ENCODE results near the gene SCGB1D1. TPM values are rescaled to one million over a fixed set of nuclear protein-coding genes. Genes with fewer than 3 reads are reported as not detected.

The SCGB1D1 gene
- total RNA-seq, 1 donor from 2014 or later = not detected

DNA sequence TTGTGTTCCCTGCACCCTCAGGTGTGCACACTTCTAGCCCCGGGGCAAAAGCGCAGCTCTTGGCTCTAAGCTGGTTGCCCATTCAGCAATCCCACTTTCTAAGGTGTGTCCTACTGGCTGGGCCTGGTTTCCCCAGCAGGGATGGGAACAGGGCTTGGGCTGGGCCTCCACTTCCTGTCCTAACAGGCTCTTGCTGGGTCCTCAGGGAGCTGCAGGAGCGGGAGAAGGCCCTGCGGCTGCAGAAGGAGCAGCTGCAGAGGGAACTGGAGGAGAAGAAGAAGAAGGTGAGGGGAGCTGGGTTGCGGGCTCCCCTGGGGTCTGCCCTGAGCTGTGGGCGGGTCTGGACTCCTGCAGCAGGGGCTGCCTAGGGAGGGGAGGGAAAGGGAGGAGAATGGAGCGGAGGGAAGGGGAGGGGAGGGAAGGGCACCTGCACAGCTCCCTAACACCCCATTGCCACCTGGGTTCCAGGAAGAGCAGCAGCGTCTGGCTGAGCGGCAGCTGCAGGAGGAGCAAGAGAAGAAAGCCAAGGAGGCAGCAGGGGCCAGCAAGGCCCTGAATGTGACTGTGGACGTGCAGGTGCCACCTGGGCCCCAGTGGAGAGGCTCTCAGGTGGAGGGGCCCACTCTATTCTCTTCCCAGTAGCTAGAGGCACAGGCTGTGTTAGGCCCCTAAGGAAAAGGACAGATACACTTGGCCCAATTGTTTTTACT is 41.6 kb upstream of the SCGB1D1 start:
- Mint-ChIP-seq H3K36me3 (ENCODE audit: unreplicated experiment) (peaks cover 41% of the 10 kb centered on the region), H3K4me1 (ENCODE audit: unreplicated experiment) (no peaks in the 10 kb centered on the region), H3K27me3 (ENCODE audit: unreplicated experiment) (no peaks in the 10 kb centered on the region), H3K27ac (ENCODE audit: unreplicated experiment) (no peak overlapping the region), H3K9me3 (ENCODE audit: unreplicated experiment) (no peaks in the 10 kb centered on the region), H3K4me3 (ENCODE audit: unreplicated experiment) (no peak overlapping the region)
- peak; percentile 77 for DNase-seq (ENCODE audit: extremely low spot score, unreplicated experiment)
- TF ChIP-seq, protein P1, sequence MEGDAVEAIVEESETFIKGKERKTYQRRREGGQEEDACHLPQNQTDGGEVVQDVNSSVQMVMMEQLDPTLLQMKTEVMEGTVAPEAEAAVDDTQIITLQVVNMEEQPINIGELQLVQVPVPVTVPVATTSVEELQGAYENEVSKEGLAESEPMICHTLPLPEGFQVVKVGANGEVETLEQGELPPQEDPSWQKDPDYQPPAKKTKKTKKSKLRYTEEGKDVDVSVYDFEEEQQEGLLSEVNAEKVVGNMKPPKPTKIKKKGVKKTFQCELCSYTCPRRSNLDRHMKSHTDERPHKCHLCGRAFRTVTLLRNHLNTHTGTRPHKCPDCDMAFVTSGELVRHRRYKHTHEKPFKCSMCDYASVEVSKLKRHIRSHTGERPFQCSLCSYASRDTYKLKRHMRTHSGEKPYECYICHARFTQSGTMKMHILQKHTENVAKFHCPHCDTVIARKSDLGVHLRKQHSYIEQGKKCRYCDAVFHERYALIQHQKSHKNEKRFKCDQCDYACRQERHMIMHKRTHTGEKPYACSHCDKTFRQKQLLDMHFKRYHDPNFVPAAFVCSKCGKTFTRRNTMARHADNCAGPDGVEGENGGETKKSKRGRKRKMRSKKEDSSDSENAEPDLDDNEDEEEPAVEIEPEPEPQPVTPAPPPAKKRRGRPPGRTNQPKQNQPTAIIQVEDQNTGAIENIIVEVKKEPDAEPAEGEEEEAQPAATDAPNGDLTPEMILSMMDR (IDR thresholded peaks at IDR 0.05) = no peak

DNA sequence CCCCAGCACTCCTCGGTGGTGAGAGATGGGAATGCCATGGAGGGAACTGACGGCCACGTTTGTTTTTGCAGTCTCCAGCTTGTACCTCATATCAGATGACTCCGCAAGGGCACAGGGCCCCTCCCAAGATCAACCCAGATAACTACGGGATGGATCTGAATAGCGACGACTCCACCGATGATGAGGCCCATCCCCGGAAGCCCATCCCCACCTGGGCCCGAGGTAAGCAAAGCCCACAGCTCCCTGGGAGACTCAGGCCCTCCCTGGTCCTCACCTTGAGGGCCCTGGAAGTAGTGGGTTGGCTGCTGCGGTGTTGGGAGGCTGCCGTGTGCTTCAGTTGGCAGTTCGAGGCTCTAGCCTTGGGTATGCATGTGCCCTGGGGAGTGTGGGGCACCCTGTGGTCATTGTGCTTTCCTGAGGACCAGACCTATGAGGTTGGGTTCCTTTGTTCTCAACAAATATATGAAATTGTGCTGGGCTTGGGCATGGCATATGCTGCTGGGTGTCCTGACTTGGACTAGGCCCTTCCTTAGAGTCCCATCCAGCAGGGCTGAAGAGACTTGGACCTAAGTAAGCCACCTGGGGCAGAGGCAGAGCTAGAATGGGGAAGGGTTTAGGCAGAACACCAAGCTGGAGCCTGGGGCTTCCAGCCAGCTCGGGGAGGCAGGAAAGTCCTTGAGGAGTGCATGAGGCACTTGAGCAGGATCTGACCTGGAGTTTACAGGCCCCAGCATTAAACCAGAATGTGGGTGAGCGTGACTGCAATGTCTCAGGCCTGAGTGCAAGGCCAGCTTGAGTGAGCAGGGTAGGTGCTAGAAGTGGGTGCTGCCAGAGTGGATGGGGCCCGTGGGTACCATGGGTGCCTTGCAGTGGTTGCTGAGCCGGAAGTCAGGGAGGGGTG is 39.8 kb upstream of the SCGB1D1 start:
- H3K36me3 Mint-ChIP-seq (ENCODE audit: unreplicated experiment) = peaks cover 42% of the 10 kb centered on the region
- H3K9me3 Mint-ChIP-seq (ENCODE audit: unreplicated experiment) = no peaks in the 10 kb centered on the region
- TF ChIP-seq, protein P1 (IDR thresholded peaks at IDR 0.05) = no peak
- peak; percentile 74 for DNase-seq (ENCODE audit: extremely low spot score, unreplicated experiment)
- H3K27ac Mint-ChIP-seq (ENCODE audit: unreplicated experiment) = no peak overlapping the region
- no peaks in the 10 kb centered on the region for H3K27me3 Mint-ChIP-seq (ENCODE audit: unreplicated experiment)
- H3K4me3 Mint-ChIP-seq (ENCODE audit: unreplicated experiment) = no peak overlapping the region
- no peaks in the 10 kb centered on the region for H3K4me1 Mint-ChIP-seq (ENCODE audit: unreplicated experiment)

DNA sequence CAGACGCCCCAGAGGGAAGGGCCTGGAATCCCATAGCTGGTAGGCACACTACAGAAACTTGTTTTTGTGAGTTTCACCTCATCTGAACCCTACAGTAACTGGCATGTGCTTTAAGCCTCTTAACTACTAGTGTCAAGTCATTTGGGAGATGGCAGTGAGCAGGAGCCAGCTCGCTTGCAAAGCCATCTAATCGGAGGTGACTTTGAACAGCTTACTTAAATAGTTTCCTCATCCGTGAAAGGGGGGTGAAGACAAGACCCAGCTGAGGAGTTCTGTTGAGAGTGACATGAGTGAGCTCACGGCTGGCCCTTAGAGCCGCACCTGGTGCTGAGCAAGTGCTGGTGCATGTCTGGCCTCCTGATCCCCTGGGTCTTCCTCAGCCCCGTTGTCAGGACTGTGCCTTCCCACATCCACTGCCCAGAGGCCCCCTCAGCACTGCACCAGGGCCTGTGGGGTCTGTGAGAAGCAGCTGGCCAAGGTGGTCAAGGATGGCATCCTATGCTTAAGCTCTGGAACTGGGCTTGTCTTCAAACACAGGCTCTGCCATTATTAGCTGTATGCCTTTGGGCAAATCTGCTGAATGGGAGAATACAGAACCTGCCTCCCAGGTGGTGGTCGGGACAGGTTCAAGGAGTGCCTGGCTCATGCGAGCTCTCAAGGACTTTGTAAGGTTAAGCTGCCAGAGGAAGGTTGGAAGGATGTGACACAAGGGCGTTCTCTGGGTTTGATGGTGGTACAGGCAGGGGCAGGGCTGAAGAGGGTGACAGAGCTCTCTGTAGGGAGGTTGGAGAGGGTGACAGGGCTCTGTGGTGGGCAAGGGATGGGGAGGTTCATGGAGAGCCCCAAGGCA is 38.9 kb upstream of the SCGB1D1 start:
- Mint-ChIP-seq H3K27me3 (ENCODE audit: unreplicated experiment) (no peaks in the 10 kb centered on the region), H3K4me3 (ENCODE audit: unreplicated experiment) (no peak overlapping the region), H3K4me1 (ENCODE audit: unreplicated experiment) (no peaks in the 10 kb centered on the region), H3K9me3 (ENCODE audit: unreplicated experiment) (no peaks in the 10 kb centered on the region), H3K27ac (ENCODE audit: unreplicated experiment) (no peak overlapping the region), H3K36me3 (ENCODE audit: unreplicated experiment) (peaks cover 40% of the 10 kb centered on the region)
- TF ChIP-seq, protein P1 (IDR thresholded peaks at IDR 0.05) = no peak
- DNase-seq (ENCODE audit: extremely low spot score, unreplicated experiment) = peak; percentile 77

DNA sequence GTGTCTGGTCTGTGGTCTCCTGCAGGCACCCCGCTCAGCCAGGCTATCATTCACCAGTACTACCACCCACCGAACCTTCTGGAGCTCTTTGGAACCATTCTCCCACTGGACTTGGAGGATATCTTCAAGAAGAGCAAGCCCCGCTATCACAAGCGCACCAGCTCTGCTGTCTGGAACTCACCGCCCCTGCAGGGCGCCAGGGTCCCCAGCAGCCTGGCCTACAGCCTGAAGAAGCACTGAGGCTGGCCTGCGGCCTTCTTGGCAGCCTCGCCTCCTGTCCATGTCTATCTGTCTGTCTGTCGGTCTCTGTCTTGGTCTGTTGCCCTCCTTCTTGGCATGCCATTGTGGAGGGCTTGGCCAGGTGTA is 38.3 kb upstream of the SCGB1D1 start:
- peaks cover 35% of the 10 kb centered on the region for H3K36me3 Mint-ChIP-seq (ENCODE audit: unreplicated experiment)

More for the DNA sequence above, 38.3 kb upstream of the SCGB1D1 start:
- H3K4me1 Mint-ChIP-seq (ENCODE audit: unreplicated experiment) = no peaks in the 10 kb centered on the region
- H3K27me3 Mint-ChIP-seq (ENCODE audit: unreplicated experiment) = no peaks in the 10 kb centered on the region
- no peaks in the 10 kb centered on the region for H3K9me3 Mint-ChIP-seq (ENCODE audit: unreplicated experiment)
- H3K4me3 Mint-ChIP-seq (ENCODE audit: unreplicated experiment) = no peak overlapping the region
- TF ChIP-seq, protein P1 (IDR thresholded peaks at IDR 0.05) = no peak
- DNase-seq (ENCODE audit: extremely low spot score, unreplicated experiment) = no peak
- H3K27ac Mint-ChIP-seq (ENCODE audit: unreplicated experiment) = no peak overlapping the region

Measured in osteocyte (in vitro differentiated cells).